Measurements from ENCODE around the gene CBARP.

The CBARP gene

DNA sequence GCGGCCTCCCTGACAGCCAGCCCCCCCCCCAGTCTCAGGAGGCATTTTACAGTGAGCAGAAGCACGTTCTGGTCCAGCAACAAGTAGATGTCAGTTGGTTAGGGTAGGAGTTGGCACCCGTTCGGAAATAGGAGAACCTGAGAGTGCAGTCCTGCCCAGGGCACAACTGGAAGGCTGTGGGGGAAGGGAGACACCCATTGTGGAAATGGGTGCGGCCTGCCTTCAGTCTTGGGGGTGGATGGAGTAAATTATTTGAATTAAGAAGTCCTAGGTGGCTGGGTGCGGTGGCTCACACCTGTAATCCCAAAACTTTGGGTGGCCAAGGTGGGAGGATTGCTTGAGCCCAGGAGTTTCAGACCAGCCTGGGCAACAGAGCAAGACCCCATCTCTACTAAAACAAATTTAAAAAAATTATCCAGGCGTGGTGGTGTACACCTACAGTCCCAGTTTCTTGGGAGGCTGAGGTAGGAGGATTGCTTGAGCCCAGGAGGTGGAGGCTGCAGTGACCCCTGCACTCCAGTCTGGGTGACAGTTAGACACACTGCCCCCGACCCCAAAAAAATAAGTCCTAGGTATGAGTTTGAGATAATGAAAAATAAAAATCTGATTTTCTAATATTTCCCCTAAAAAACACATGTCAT, 32.5 kb upstream of the CBARP start:
- TF ChIP-seq, protein P1, sequence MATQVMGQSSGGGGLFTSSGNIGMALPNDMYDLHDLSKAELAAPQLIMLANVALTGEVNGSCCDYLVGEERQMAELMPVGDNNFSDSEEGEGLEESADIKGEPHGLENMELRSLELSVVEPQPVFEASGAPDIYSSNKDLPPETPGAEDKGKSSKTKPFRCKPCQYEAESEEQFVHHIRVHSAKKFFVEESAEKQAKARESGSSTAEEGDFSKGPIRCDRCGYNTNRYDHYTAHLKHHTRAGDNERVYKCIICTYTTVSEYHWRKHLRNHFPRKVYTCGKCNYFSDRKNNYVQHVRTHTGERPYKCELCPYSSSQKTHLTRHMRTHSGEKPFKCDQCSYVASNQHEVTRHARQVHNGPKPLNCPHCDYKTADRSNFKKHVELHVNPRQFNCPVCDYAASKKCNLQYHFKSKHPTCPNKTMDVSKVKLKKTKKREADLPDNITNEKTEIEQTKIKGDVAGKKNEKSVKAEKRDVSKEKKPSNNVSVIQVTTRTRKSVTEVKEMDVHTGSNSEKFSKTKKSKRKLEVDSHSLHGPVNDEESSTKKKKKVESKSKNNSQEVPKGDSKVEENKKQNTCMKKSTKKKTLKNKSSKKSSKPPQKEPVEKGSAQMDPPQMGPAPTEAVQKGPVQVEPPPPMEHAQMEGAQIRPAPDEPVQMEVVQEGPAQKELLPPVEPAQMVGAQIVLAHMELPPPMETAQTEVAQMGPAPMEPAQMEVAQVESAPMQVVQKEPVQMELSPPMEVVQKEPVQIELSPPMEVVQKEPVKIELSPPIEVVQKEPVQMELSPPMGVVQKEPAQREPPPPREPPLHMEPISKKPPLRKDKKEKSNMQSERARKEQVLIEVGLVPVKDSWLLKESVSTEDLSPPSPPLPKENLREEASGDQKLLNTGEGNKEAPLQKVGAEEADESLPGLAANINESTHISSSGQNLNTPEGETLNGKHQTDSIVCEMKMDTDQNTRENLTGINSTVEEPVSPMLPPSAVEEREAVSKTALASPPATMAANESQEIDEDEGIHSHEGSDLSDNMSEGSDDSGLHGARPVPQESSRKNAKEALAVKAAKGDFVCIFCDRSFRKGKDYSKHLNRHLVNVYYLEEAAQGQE (IDR thresholded peaks at IDR 0.05; ENCODE audit: insufficient read depth in 1 of 2, low read depth in 2 of 2, low read length in 2 of 2), result no peak
- TF ChIP-seq POLR2AphosphoS5 (IDR thresholded peaks at IDR 0.05; ENCODE audit: low read depth, low read length), result 0 out of 2 replicates have a peak, but pooled peaks have one; percentile 12
- no peak for TF ChIP-seq FOXP2 (optimal IDR thresholded peaks at IDR 0.05; ENCODE audit: borderline replicate concordance, extremely low read depth, extremely low read length, insufficient read depth)
- no peak for TF ChIP-seq TAF1 (IDR thresholded peaks at IDR 0.05; ENCODE audit: borderline replicate concordance, insufficient read depth, low read length)

DNA sequence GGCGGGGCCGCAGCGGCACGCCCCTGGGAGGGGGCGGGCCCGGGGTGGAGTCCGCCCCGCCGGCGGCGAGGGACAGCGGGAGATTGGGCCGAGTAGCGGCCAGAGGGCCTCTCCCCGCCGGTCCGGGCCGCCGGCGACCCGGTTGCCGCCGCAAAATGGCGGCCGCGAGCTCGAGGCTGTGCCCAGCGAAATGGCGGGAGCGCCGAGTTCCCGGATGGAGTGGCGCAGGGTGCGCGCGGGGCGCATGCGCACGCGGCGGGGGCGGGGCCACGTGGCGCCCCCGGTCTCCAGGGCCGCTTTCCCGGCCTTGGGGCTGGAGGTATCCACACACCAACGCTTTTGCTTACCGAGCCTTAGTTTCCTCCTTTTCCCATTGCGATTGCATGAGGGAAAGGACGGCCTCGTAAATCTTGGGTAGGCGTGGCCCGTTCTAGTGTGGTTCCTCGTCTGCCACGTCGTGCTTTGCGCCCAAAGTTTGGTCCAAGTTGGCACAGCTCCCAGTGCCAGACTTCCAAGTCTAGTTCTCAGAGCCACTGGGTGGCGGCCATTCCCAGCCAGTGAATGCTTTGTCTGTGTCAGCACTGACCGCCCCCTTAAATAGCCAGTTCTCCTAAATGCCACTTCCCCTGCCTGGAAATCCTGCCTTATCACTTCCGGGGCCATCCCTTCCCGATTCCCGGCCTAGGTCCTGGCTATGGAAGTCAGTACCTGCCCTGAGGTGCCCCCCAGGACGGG, 31.8 kb upstream of the CBARP start:
- peak; percentile 31; the same call in 1 of the 2 replicates for TF ChIP-seq TAF1 (IDR thresholded peaks at IDR 0.05; ENCODE audit: borderline replicate concordance, insufficient read depth, low read length)
- peak; percentile 34; the same call in 1 of the 2 replicates for TF ChIP-seq SIN3A (IDR thresholded peaks at IDR 0.05; ENCODE audit: borderline replicate concordance, insufficient read depth, low read length)
- no peak for TF ChIP-seq FOXP2 (optimal IDR thresholded peaks at IDR 0.05; ENCODE audit: borderline replicate concordance, extremely low read depth, extremely low read length, insufficient read depth)
- TF ChIP-seq POLR2AphosphoS5 (IDR thresholded peaks at IDR 0.05; ENCODE audit: low read depth, low read length), result peak; percentile 90
- TF ChIP-seq, protein P1 (IDR thresholded peaks at IDR 0.05; ENCODE audit: insufficient read depth in 1 of 2, low read depth in 2 of 2, low read length in 2 of 2), result no peak; a peak in 1 of 4 replicates

DNA sequence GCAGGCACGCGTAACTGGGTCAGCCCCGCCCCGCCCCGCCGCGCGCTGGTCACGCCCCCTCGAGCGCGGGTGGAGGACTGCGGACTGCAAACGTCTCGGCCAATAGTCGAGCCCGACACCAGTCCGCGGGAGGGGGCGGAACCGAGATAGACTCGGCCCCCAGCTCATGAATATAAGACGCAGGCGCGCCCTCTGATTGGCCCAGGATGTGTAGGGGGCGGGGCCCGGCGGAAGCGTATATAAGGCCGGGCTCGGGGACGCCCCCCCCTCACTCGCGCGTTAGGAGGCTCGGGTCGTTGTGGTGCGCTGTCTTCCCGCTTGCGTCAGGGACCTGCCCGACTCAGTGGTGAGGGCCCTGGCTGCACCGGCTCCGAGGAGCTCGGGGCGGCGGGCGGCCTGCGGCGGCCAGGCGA, 31.3 kb upstream of the CBARP start, which contains the start of gene CIRBP:
Gene CIRBP, plus strand, starts transcription at position 268 of the 413 bp plus-strand sequence. CDS start 1,602 bp downstream, outside the sequence.
- TF ChIP-seq POLR2AphosphoS5 (IDR thresholded peaks at IDR 0.05; ENCODE audit: low read depth, low read length) (peak; percentile 98), FOXP2 (optimal IDR thresholded peaks at IDR 0.05; ENCODE audit: borderline replicate concordance, extremely low read depth, extremely low read length, insufficient read depth) (no peak), SIN3A (IDR thresholded peaks at IDR 0.05; ENCODE audit: borderline replicate concordance, insufficient read depth, low read length) (peak; percentile 17; the same call in 1 of the 2 replicates), TAF1 (IDR thresholded peaks at IDR 0.05; ENCODE audit: borderline replicate concordance, insufficient read depth, low read length) (peak; percentile 93; the same call in 1 of the 2 replicates)
- TF ChIP-seq, protein P1 (IDR thresholded peaks at IDR 0.05; ENCODE audit: insufficient read depth in 1 of 2, low read depth in 2 of 2, low read length in 2 of 2), result peak in 1 of 2 experiments; percentile 30; a peak in 1 of 4 replicates

DNA sequence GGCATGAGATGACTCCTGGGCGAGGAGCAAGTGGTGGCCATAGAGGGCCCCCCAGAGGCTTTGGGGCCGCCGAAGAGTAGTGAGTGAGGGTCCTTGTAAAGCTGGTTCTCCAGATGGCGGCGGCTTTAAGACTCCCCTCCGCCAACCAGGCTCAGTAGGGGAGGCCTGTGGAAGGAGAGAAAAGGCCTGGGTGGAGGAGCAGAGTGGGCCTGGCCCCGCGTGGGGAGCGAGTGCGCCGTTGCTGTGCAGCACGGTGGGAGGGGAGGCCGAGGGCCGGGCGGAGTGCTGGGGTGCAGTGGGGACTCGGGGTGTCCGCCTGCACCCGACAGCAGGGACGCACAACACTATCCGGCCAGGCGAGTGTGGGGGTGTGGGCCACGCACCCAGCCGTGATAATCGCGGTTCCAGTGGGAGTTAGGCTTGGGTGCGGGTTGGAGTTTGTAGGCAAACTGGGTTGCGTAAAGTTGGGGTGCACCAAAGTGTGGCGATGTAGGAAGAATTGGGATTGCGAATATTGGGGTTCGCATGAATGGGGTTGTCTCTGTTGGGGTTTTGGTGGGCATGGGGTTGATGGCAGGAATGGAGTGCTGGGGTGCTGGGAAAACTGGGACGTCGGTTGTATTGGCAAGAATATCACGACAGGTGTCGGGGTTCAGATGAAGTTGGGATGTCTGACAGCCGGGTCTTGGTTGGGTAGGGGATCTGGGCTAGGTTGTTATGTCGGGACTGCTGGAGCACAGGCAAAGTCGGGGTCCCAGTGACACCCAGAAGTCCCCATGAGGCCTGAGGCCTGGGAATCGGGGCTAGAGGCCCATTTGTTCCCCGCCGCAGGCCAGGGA, 30.6 kb upstream of the CBARP start:
- TF ChIP-seq POLR2AphosphoS5 (IDR thresholded peaks at IDR 0.05; ENCODE audit: low read depth, low read length) (no peak), TAF1 (IDR thresholded peaks at IDR 0.05; ENCODE audit: borderline replicate concordance, insufficient read depth, low read length) (no peak), FOXP2 (optimal IDR thresholded peaks at IDR 0.05; ENCODE audit: borderline replicate concordance, extremely low read depth, extremely low read length, insufficient read depth) (no peak), SIN3A (IDR thresholded peaks at IDR 0.05; ENCODE audit: borderline replicate concordance, insufficient read depth, low read length) (no peak)
- TF ChIP-seq, protein P1 (IDR thresholded peaks at IDR 0.05; ENCODE audit: insufficient read depth in 1 of 2, low read depth in 2 of 2, low read length in 2 of 2), result no peak

All from PFSK-1 (cell line).